Erythroblast (primary cell): ENCODE measurements around the gene MUC2.

Experiments used
- DNase-seq, 2 experiments: peaks; one replicate each; lab custom pipeline; 2025; lab: John Stamatoyannopoulos, UW
- GATA1 ChIP-seq: IDR thresholded peaks from 2 replicates; pipeline ENCODE4 v1.6.1; 2011; ENCODE audit warnings: low read depth, mild to moderate bottlenecking, control low read depth, low read length, moderate library complexity
- POLR2A ChIP-seq: IDR thresholded peaks from 2 replicates; pipeline ENCODE4 v1.6.1; 2011; ENCODE audit warnings: mild to moderate bottlenecking, low read length

The MUC2 gene

GRCh38 chr11:1033016-1033798, 41.5 kb upstream of the MUC2 start:
- DNase-seq = no peak

GRCh38 chr11:1034001-1034400, 40.7 kb upstream of the MUC2 start:
- TF ChIP-seq POLR2A (no peak), GATA1 (no peak)
- no peak for DNase-seq

More at GRCh38 chr11:1033016-1033798, 41.5 kb upstream of the MUC2 start:
- TF ChIP-seq POLR2A (no peak), GATA1 (no peak)

GRCh38 chr11:1034456-1035295, 40.0 kb upstream of the MUC2 start:
- TF ChIP-seq GATA1 (no peak), POLR2A (no peak)
- DNase-seq = no peak

- DNase-seq = no peak
- TF ChIP-seq GATA1 (no peak), POLR2A (no peak)
These were observed 38.9 kb upstream of the MUC2 start for GRCh38 chr11:1035577-1036283.

- no peak for DNase-seq
- TF ChIP-seq GATA1 (no peak), POLR2A (no peak)
These were observed 38.3 kb upstream of the MUC2 start, which contains the start of gene MUC6 for GRCh38 chr11:1036303-1036923. Gene MUC6, minus strand, starts transcription at chr11:1036718. Its CDS starts 63 bp downstream, at chr11:1036655.

GRCh38 chr11:1036931-1037330, 37.7 kb upstream of the MUC2 start:
- no peak for DNase-seq
- TF ChIP-seq GATA1 (no peak), POLR2A (no peak)

- DNase-seq = no peak
- TF ChIP-seq GATA1 (no peak), POLR2A (no peak)
These were observed 37.1 kb upstream of the MUC2 start for GRCh38 chr11:1037506-1038055.

GRCh38 chr11:1038361-1038760, 36.3 kb upstream of the MUC2 start:
- no peak for DNase-seq
- no peak for TF ChIP-seq POLR2A
- TF ChIP-seq GATA1 = no peak

- TF ChIP-seq POLR2A (no peak), GATA1 (no peak)
- DNase-seq = no peak
These were observed 35.8 kb upstream of the MUC2 start for GRCh38 chr11:1038921-1039320.

GRCh38 chr11:1039481-1040427, 34.9 kb upstream of the MUC2 start:
- TF ChIP-seq POLR2A = no peak
- TF ChIP-seq GATA1 = no peak
- no peak for DNase-seq

- DNase-seq = no peak
These were observed 34.1 kb upstream of the MUC2 start for GRCh38 chr11:1040428-1041148.

More at GRCh38 chr11:1040428-1041148, 34.1 kb upstream of the MUC2 start:
- no peak for TF ChIP-seq POLR2A
- no peak for TF ChIP-seq GATA1
